Measurements from ENCODE around the gene GRIA1. TPM values are rescaled to one million over a fixed set of nuclear protein-coding genes. Genes with fewer than 3 reads are reported as not detected.

Gene GRIA1
- total RNA-seq, 3 donors from 2014 or later (not counting 1 experiment from before 2014, with no cell fraction given) = not detected

GRCh38 chr5:153713943-153714342 lies 223.5 kb downstream of the GRIA1 start:
- DNase-seq (no peak), ATAC-seq (no peak)
- Mint-ChIP-seq H3K36me3 (no peaks in the 10 kb centered on the region), H3K27me3 (ENCODE audit: low read depth in 2 of 2) (peaks cover 0 to 3% of the 10 kb centered on the region in 2 donors), H3K4me3 (no peak overlapping the region), H3K9me3 (peaks cover 0 to 5% of the 10 kb centered on the region in 2 donors), H3K4me1 (no peaks in the 10 kb centered on the region), H3K27ac (no peak overlapping the region)
- TF ChIP-seq, protein P1, sequence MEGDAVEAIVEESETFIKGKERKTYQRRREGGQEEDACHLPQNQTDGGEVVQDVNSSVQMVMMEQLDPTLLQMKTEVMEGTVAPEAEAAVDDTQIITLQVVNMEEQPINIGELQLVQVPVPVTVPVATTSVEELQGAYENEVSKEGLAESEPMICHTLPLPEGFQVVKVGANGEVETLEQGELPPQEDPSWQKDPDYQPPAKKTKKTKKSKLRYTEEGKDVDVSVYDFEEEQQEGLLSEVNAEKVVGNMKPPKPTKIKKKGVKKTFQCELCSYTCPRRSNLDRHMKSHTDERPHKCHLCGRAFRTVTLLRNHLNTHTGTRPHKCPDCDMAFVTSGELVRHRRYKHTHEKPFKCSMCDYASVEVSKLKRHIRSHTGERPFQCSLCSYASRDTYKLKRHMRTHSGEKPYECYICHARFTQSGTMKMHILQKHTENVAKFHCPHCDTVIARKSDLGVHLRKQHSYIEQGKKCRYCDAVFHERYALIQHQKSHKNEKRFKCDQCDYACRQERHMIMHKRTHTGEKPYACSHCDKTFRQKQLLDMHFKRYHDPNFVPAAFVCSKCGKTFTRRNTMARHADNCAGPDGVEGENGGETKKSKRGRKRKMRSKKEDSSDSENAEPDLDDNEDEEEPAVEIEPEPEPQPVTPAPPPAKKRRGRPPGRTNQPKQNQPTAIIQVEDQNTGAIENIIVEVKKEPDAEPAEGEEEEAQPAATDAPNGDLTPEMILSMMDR (IDR thresholded peaks at IDR 0.05) = no peak
- Histone ChIP-seq H3K4me1 (ENCODE audit: control insufficient read depth, insufficient read depth, low read length) (no peaks in the 10 kb centered on the region), H3K27ac (ENCODE audit: low read length) (no peak overlapping the region), H3K9me3 (ENCODE audit: control insufficient read depth, insufficient read depth, low read length) (no peaks in the 10 kb centered on the region), H3K27me3 (ENCODE audit: control insufficient read depth, insufficient read depth, low read length) (no peaks in the 10 kb centered on the region), H3K4me3 (ENCODE audit: low read length) (no peak overlapping the region), H3K36me3 (ENCODE audit: control insufficient read depth, insufficient read depth, low read length) (no peaks in the 10 kb centered on the region)
- intact Hi-C loops (cut with micrococcal nuclease) = no loop called here
- 78% methylated on average over 7 of the region's 8 CpGs for WGBS (ENCODE audit: insufficient coverage)

DNA sequence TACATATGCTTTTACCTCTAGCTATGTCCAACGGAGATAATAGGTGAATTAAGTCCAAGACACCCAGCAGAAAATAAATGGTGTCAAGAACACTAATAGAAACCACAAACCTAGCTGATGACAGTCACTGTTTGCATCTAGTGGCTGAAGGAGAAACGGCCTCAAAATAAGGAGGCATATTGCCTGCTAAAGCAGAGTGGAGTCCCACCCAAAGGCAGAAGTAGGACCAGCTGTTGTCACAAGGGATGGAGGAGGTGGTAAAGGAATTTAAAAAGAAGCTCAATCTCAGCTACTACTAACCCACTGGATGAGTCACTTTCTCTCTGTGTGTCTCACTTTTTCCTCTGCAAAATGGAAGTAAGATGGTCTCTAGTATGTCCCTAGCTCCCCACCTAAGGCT lies 224.3 kb downstream of the GRIA1 start:
- Histone ChIP-seq H3K9me3 (ENCODE audit: control insufficient read depth, insufficient read depth, low read length) (no peaks in the 10 kb centered on the region), H3K4me1 (ENCODE audit: control insufficient read depth, insufficient read depth, low read length) (no peaks in the 10 kb centered on the region), H3K4me3 (ENCODE audit: low read length) (no peak overlapping the region), H3K36me3 (ENCODE audit: control insufficient read depth, insufficient read depth, low read length) (no peaks in the 10 kb centered on the region), H3K27me3 (ENCODE audit: control insufficient read depth, insufficient read depth, low read length) (no peaks in the 10 kb centered on the region), H3K27ac (ENCODE audit: low read length) (no peak overlapping the region)
- H3K36me3 Mint-ChIP-seq = no peaks in the 10 kb centered on the region
- H3K27me3 Mint-ChIP-seq (ENCODE audit: low read depth in 2 of 2) = peaks cover 0 to 3% of the 10 kb centered on the region in 2 donors
- ATAC-seq (no peak), DNase-seq (no peak)
- TF ChIP-seq, protein P1 (IDR thresholded peaks at IDR 0.05) = no peak
- 59% methylated on average over 2 of the region's 2 CpGs for WGBS (ENCODE audit: insufficient coverage)
- no peak overlapping the region for H3K4me3 Mint-ChIP-seq
- peaks cover 0 to 5% of the 10 kb centered on the region in 2 donors for H3K9me3 Mint-ChIP-seq
- no peaks in the 10 kb centered on the region for H3K4me1 Mint-ChIP-seq
- intact Hi-C loops (cut with micrococcal nuclease) = no loop called here
- H3K27ac Mint-ChIP-seq = no peak overlapping the region

DNA sequence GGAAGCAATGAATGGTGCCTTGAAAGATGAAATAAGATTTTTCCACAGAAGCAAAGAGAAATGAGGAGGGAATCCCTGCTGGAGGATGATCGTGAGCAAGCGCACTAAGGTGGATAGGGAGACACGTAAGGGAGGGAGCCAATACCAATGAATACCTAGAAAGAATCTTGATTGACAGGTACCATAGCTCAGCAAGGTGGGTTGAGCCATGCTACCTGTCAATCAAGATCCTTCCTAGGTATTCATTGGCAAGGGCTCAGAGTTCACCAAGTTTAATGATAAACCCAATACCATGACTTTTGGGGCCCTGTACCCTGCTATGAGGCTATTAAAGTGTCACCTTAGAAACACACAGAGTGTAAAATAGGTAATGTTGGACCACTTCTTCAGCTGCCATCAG lies 226.8 kb downstream of the GRIA1 start:
- H3K4me3 Mint-ChIP-seq = no peak overlapping the region
- no peak overlapping the region for H3K27ac Mint-ChIP-seq

DNA sequence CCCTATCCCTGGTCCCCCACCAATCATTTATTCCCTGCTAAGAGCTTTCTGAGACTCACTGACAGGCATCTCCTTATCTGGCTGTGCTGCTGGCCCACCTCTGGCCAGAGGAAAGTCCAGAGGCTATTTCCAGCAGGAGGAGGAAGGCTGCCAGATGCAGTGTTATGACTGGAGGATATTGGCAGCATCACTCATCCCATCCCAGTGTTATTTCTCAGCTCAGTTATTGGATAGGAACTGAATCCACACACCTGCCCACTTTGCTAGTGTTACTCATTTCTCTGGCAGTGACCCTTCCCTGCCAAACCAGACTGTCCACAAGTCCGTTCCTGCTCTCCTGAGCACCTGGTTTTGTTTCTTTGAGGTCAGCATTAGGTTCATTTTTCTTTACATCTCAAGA lies 228.2 kb downstream of the GRIA1 start:
- H3K9me3 ChIP-seq (ENCODE audit: control insufficient read depth, insufficient read depth, low read length) = no peaks in the 10 kb centered on the region
- ATAC-seq = no peak
- Mint-ChIP-seq H3K27ac (no peak overlapping the region), H3K36me3 (no peaks in the 10 kb centered on the region), H3K4me3 (no peak overlapping the region), H3K27me3 (ENCODE audit: low read depth in 2 of 2) (no peaks in the 10 kb centered on the region), H3K9me3 (peaks cover 2 to 3% of the 10 kb centered on the region in 2 donors), H3K4me1 (no peaks in the 10 kb centered on the region)
- H3K27ac ChIP-seq (ENCODE audit: low read length) = no peak overlapping the region
- no peaks in the 10 kb centered on the region for H3K36me3 ChIP-seq (ENCODE audit: control insufficient read depth, insufficient read depth, low read length)
- WGBS (ENCODE audit: insufficient coverage) = 54% methylated on average over 1 of the region's 1 CpG
- intact Hi-C loops (cut with micrococcal nuclease) = no loop called here
- no peak for DNase-seq
- no peaks in the 10 kb centered on the region for H3K27me3 ChIP-seq (ENCODE audit: control insufficient read depth, insufficient read depth, low read length)
- no peaks in the 10 kb centered on the region for H3K4me1 ChIP-seq (ENCODE audit: control insufficient read depth, insufficient read depth, low read length)
- TF ChIP-seq, protein P1 (IDR thresholded peaks at IDR 0.05) = no peak
- no peak overlapping the region for H3K4me3 ChIP-seq (ENCODE audit: low read length)

More for the DNA sequence above, 226.8 kb downstream of the GRIA1 start:
- Mint-ChIP-seq H3K4me1 (no peaks in the 10 kb centered on the region), H3K9me3 (no peaks in the 10 kb centered on the region), H3K27me3 (ENCODE audit: low read depth in 2 of 2) (no peaks in the 10 kb centered on the region), H3K36me3 (no peaks in the 10 kb centered on the region)
- Histone ChIP-seq H3K9me3 (ENCODE audit: control insufficient read depth, insufficient read depth, low read length) (no peaks in the 10 kb centered on the region), H3K36me3 (ENCODE audit: control insufficient read depth, insufficient read depth, low read length) (no peaks in the 10 kb centered on the region), H3K27ac (ENCODE audit: low read length) (no peak overlapping the region), H3K27me3 (ENCODE audit: control insufficient read depth, insufficient read depth, low read length) (no peaks in the 10 kb centered on the region), H3K4me1 (ENCODE audit: control insufficient read depth, insufficient read depth, low read length) (no peaks in the 10 kb centered on the region), H3K4me3 (ENCODE audit: low read length) (no peak overlapping the region)
- TF ChIP-seq, protein P1 (IDR thresholded peaks at IDR 0.05) = no peak
- intact Hi-C loops (cut with micrococcal nuclease) = no loop called here
- no peak for ATAC-seq
- no peak for DNase-seq
- 94% methylated on average over 3 of the region's 3 CpGs for WGBS (ENCODE audit: insufficient coverage)
